Activated CD4-positive, alpha-beta T cell treated with anti-CD3 and anti-CD28 coated beads, Interleukin-2, amount 50 U/mL, for 4 hours (primary cell): Measurements from ENCODE around the gene TFAP2E.
"Not testable (repeated sequence)": the region's sequence is repeated elsewhere in the genome, so short reads cannot be mapped to it uniquely, and the experiment has no call there.

Experiments used
- DNase-seq, 2 experiments: peaks; one replicate each; pipeline ENCODE4 v3.0.0-alpha.2; 2020

Gene TFAP2E

GRCh38 chr1:35574655-35575415 lies 1.7 kb downstream of the TFAP2E start:
- DNase-seq: no peak

- DNase-seq: no peak
Measured at GRCh38 chr1:35575416-35575958, 2.4 kb downstream of the TFAP2E start.

GRCh38 chr1:35576061-35576765 lies 3.1 kb downstream of the TFAP2E start:
- no peak for DNase-seq

- DNase-seq: not testable (repeated sequence)
Measured at GRCh38 chr1:35576766-35577070, 3.6 kb downstream of the TFAP2E start.

- peak; percentile 30 to 36 for DNase-seq
Measured at GRCh38 chr1:35577071-35577998, 4.2 kb downstream of the TFAP2E start.

- DNase-seq: no peak
Measured at GRCh38 chr1:35580949-35581388, 7.9 kb downstream of the TFAP2E start.

- not testable (repeated sequence) for DNase-seq
Measured at GRCh38 chr1:35581621-35582020, 8.5 kb downstream of the TFAP2E start.

GRCh38 chr1:35585281-35585680 lies 12.2 kb downstream of the TFAP2E start:
- no peak for DNase-seq

GRCh38 chr1:35585805-35586204 lies 12.7 kb downstream of the TFAP2E start:
- DNase-seq: not testable (repeated sequence)

- DNase-seq: no peak
Measured at GRCh38 chr1:35586808-35587207, 13.7 kb downstream of the TFAP2E start.

GRCh38 chr1:35587736-35588135 lies 14.6 kb downstream of the TFAP2E start:
- DNase-seq: no peak

- DNase-seq: no peak
Measured at GRCh38 chr1:35588197-35588910, 15.2 kb downstream of the TFAP2E start.

GRCh38 chr1:35589516-35590427 lies 16.7 kb downstream of the TFAP2E start:
- DNase-seq: no peak

GRCh38 chr1:35590476-35591040 lies 17.4 kb downstream of the TFAP2E start:
- no peak for DNase-seq

- DNase-seq: no peak
Measured at GRCh38 chr1:35591211-35591610, 18.1 kb downstream of the TFAP2E start.

GRCh38 chr1:35592991-35593769 lies 20.1 kb downstream of the TFAP2E start:
- no peak for DNase-seq

GRCh38 chr1:35594005-35594760 lies 21.1 kb downstream of the TFAP2E start:
- no peak for DNase-seq

- no peak for DNase-seq
Measured at GRCh38 chr1:35595684-35596083, 22.6 kb downstream of the TFAP2E start.

- DNase-seq: no peak
Measured at GRCh38 chr1:35597870-35598269, 24.8 kb downstream of the TFAP2E start.
